ENCODE results near the gene URGCP.
"Not testable (repeated sequence)": the region's sequence is repeated elsewhere in the genome, so short reads cannot be mapped to it uniquely, and the experiment has no call there.

The URGCP gene

GRCh38 chr7:43830917-43831316 lies 75.5 kb downstream of the URGCP start:
- not testable (repeated sequence) for DNase-seq (ENCODE audit: low read depth, low spot score)

Measured in ELF-1 (cell line).